ENCODE data around the gene EXOC3.

DNA sequence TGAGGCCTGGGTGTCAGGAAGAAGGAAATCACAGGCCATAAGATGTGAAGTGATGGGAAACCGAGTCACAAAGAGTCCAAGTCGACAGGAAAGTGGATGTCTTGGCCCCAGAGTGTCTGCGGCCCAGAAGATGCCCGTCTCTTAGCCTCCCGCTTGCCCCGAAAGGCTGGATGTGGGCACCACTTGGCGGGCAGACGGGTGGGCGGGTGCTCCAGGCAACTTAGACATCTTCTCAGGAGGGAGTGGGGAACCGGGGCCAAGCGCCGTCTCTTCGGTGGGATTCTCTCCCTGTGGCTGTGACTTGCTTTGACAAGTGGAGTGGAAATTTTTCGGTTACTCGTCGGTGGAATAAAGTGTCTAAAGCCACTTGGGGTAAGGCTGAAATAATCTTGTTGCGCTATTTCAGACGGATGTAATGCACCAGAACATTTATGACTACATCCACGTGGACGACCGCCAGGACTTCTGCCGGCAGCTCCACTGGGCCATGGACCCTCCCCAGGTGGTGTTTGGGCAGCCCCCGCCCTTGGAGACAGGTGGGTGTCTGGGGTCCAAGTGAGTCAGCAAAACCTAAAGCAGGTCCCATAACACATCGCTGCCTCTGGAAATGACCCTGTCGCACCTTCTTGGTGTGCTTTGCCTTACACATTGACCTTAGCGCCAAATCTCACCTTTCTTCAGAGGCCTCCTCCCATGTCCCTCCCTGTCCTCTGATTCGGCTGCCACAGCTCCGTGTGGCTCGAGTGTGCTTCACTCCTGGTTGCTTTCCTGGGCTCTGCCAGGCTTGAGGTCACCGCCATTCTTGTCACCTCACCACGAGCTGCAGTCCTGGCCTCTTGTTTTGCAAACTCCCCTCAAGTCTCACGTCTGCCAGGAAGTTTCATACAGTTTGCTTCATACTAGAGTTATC, 20.4 kb upstream of the EXOC3 start:
- TF ChIP-seq CTCF (IDR thresholded peaks at IDR 0.05) = no peak
- TF ChIP-seq POLR2A (IDR thresholded peaks at IDR 0.05) = no peak
